NCI-H524 (cell line): ENCODE results near the gene VPS26C.

Experiments used
- DNase-seq, 2 experiments: peaks; one replicate each; lab custom pipeline; 2025; lab: John Stamatoyannopoulos, UW

The VPS26C gene

GRCh38 chr21:37202221-37203110 lies 64.7 kb downstream of the VPS26C start:
- no peak for DNase-seq

DNA sequence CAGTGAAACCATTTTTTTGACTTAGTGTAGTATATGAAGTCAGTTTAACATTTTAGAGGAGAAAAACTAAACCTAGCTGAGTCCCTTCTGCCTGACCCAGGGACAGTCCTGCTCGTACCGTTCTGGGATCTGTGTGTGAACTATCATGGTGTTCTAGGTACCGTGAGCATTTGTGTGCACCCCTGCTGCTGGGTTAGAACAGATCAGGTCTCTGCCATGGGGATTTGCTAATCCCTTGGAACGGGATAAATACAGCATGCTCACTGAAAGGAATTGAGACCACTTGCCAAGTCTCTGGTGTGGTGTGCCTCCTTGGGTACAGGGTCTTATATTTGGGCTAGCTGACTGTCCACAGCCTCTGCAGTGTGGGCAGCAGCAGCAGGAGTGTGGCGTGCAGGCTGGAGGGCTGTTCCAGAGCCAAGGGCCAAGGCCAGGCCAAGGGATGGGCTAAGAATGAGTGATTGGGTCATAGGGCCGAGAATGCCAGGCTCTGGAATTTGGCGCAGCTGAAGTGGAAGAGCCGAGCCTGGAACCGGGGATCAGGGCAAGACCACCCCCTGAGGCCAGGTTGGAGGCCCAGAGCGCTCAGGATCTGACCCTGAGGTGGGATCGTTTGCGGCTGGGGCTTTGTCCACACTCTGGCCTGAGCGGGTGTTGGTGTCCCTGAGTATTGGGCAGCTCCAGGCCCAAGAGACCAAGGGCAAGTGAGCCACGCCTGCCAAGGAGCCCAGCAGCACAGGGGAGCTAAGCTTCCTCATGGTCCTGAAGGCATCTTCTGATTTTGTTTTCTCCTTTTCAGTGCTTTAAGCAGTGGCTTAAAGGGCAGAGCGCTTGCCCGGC lies 66.3 kb downstream of the VPS26C start:
- no peak for DNase-seq

- no peak for DNase-seq
Measured at GRCh38 chr21:37199057-37199924, 67.8 kb downstream of the VPS26C start.

GRCh38 chr21:37197746-37198145 lies 69.4 kb downstream of the VPS26C start:
- DNase-seq = no peak

GRCh38 chr21:37196847-37197246 lies 70.3 kb downstream of the VPS26C start:
- DNase-seq = no peak

DNA sequence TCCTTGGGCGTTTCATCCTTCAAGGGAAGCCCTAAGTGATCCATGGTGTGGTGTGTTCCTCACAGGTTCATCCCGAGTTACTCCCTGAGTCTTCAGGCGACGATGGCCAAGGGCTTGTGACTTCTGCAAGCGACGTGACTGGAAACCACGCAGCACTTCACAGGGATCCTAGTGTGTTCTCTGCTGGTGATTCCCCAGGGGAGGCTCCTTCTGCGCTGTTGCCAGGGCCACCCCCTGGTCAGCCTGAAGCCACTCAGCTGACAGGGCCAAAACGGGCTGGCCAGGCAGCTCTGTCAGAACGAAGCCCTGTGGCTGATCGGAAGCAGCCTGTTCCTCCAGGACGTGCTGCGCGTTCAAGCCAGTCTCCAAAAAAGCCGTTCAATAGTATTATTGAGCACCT lies 71.5 kb downstream of the VPS26C start:
- no peak for DNase-seq

DNA sequence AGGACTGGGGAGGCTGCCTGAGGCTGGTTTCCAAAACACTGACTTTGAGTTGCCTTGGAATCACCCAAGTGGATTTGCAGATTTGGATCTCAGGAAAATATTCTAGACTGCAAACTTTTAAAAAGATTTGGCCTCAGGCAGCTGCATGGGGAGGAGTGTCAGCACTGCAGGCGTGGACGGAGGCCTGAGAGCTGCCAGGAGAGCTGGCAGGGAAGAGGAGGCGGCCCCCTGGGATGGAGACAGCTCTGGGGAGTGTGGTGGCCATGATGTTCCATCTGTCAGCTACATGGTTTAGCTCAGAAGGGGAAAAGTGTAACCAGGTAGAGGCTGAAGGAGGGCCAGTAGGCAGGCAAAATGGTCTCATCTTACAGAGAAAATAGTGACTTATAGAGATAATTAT lies 72.1 kb downstream of the VPS26C start:
- no peak for DNase-seq

DNA sequence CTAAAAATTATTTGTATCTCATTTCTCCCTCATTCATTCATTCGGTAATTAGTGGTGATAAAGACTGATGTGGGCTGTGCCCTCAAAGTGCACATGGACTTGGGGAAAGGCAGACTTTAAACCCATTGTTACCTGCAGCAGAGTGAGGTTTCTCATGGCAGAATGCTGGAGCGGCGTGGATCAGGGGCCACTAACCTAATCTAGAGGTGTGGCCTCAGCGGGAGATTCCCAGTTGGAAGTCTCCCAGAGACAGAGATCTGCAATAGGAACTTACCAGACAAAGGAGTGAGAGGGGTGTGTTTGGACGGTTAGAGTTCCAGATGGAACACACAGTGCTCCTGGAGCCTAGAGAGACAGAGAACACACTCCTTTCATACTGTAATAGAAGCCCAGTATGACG lies 73.5 kb downstream of the VPS26C start:
- no peak for DNase-seq

DNA sequence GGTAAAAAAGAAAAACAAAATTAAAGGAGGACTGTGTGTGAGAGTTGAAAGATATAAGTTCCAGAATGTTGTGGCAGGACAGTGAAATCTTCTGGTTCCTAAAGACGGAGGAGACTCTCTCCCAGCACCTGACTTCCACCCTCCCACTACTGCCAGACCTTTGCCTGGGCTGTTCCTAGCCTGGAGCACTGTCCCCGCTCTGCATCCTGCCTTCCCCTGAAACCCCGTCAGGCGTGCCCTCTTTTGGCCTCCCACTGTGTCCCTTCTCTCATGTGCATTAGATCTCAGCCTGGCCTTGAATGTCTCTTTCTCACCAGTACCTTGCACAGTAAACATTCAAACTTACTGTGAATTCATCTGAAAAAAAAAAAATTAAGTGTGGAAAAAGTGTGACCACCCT lies 74.1 kb downstream of the VPS26C start:
- no peak for DNase-seq

- DNase-seq = no peak
Measured at GRCh38 chr21:37192019-37192418, 75.1 kb downstream of the VPS26C start.

- no peak for DNase-seq
Measured at GRCh38 chr21:37188825-37189224, 78.3 kb downstream of the VPS26C start.

DNA sequence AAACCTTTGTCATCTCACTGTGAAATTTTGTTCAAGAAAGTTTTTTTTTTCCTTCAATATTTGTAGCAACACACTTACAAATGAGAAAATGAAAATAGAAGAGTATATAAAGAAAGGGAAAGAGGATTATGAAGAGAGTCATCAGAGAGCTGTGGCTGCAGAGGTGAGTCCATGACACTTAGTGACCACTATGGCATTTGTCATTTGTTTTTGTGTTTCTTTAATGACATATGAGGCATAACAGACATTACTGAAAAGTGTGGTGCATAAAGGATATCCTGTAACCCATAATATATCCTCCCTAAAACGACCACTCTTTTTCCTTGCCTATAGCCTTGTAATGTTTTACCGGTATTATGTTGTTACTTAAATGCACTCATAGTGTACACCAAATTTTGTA lies 80.2 kb downstream of the VPS26C start:
- DNase-seq = no peak

DNA sequence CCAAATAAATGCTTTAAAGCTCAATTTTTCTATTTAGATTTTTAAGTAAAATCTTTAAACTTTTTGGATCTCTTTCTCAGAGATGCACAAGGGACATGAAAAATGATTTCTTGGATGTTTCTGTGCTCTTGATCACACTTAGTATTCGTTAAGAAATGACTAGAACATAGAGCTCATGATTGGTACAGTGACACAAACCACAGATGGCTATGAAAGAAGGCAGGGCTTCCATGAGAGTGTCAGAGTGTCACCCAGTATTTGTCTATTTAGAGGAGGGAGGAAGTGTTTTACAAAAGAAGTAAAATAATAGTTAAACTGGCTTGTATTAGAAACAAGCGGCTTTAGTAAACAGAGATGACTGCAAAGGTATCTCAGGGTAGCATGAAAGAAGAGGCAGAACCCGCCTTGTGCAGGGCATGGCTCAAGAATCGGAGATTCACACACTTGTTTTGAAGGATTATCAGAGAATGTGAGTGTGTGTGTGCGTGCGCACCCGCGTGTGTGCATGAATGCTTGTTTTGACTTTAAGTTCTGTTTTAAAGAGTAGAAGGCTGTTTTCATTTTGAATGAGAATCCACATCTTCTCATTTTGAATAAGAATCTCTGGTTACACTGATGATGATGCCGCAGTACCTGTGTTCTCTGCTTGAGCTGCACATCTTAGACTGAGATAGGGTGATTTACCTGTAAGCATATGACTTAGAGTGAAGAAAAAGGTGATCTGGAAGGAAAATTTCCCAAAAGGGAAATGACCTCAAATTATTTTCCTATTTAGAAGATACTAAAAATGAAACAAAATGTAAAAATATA lies 82.1 kb downstream of the VPS26C start:
- DNase-seq = no peak

- DNase-seq = no peak
Measured at GRCh38 chr21:37183749-37184148, 83.4 kb downstream of the VPS26C start.

DNA sequence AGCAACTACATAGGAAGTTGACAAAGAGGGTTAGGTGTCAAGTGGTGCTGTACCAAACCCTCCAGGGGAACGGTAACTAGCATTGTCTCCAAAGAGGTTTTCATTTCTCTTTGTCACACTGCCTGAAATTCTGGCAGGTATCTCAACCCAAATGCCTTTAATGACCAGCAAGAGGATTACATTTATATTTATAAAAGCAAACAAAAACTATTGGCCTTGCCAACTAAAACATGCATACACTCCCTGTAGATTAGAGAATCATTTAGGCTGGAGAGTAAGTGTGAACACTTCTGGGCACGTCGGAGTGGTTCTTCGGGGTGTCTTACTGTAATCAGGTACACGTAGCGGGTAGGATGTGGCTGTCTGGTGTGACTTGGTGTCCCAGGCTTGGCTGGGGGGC lies 84.9 kb downstream of the VPS26C start:
- DNase-seq = no peak

DNA sequence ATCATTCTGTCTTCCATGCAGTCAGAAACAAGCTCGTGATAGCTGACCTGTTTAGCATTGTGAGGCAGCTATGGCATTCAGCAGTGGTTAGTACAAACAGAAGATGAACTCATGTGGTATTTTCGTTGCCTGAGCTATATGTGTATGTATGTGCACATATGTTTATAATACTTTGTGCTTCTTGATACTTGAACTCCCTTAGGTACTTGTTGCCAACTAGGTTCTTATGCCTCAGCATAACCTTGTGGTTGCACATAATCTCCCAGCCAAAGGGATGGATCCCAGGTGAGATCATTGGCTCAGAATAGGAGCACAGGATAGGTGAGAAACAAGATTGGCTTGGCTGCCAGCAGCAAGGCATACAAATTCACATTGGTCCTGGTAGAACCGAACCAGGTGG lies 86.1 kb downstream of the VPS26C start:
- no peak for DNase-seq

- no peak for DNase-seq
Measured at GRCh38 chr21:37176716-37177115, 90.4 kb downstream of the VPS26C start.
